Epidermal melanocyte (primary cell): ENCODE results near the gene LMO7.
"Not testable (repeated sequence)": the region's sequence is repeated elsewhere in the genome, so short reads cannot be mapped to it uniquely, and the experiment has no call there.

Experiments used
- DNase-seq: peaks from one replicate; pipeline ENCODE4 v3.0.0; 2011; ENCODE audit warnings: low spot score; ENCODE audit not compliant: insufficient read length

LMO7 gene

GRCh38 chr13:75770592-75771011, 134.5 kb downstream of the LMO7 start:
- DNase-seq, result no peak

GRCh38 chr13:75771226-75771625, 135.1 kb downstream of the LMO7 start:
- DNase-seq, result no peak

GRCh38 chr13:75771818-75772217, 135.7 kb downstream of the LMO7 start:
- DNase-seq, result no peak

GRCh38 chr13:75774176-75774575, 138.0 kb downstream of the LMO7 start:
- DNase-seq, result no peak

- DNase-seq, result no peak
Observed at GRCh38 chr13:75776550-75776949, 140.4 kb downstream of the LMO7 start.

GRCh38 chr13:75779393-75779792, 143.3 kb downstream of the LMO7 start:
- no peak for DNase-seq

GRCh38 chr13:75780103-75780502, 144.0 kb downstream of the LMO7 start:
- DNase-seq, result not testable (repeated sequence)

- no peak for DNase-seq
Observed at GRCh38 chr13:75782985-75783384, 146.9 kb downstream of the LMO7 start.

- no peak for DNase-seq
Observed at GRCh38 chr13:75784003-75784402, 147.9 kb downstream of the LMO7 start.

GRCh38 chr13:75785130-75785529, 149.0 kb downstream of the LMO7 start:
- DNase-seq, result no peak

- no peak for DNase-seq
Observed at GRCh38 chr13:75787249-75787928, 151.3 kb downstream of the LMO7 start.

GRCh38 chr13:75788481-75788981, 152.4 kb downstream of the LMO7 start:
- DNase-seq, result no peak

- no peak for DNase-seq
Observed at GRCh38 chr13:75789451-75790197, 153.5 kb downstream of the LMO7 start.

- DNase-seq, result no peak
Observed at GRCh38 chr13:75790198-75790970, 154.3 kb downstream of the LMO7 start.

GRCh38 chr13:75792526-75793187, 156.5 kb downstream of the LMO7 start:
- DNase-seq, result no peak

GRCh38 chr13:75793188-75793567, 157.0 kb downstream of the LMO7 start:
- not testable (repeated sequence) for DNase-seq

GRCh38 chr13:75794663-75795062, 158.5 kb downstream of the LMO7 start:
- no peak for DNase-seq

- no peak for DNase-seq
Observed at GRCh38 chr13:75795274-75795673, 159.1 kb downstream of the LMO7 start.

- no peak for DNase-seq
Observed at GRCh38 chr13:75796825-75797224, 160.7 kb downstream of the LMO7 start.

- no peak for DNase-seq
Observed at GRCh38 chr13:75797239-75797638, 161.1 kb downstream of the LMO7 start.

- DNase-seq, result no peak
Observed at GRCh38 chr13:75797719-75798118, 161.6 kb downstream of the LMO7 start.
